ENCODE data around the gene ANKRD60. TPM values are rescaled to one million over a fixed set of nuclear protein-coding genes. Genes with fewer than 3 reads are reported as not detected.

The ANKRD60 gene
- total and polyA plus RNA-seq, 8 donors, result not detected

- peaks cover 0 to 19% (median 12%) of the 10 kb centered on the region in 4 donors for H3K9me3 ChIP-seq
- peaks cover 7 to 11% (median 10%) of the 10 kb centered on the region in 4 donors for H3K4me1 ChIP-seq
- WGBS, 5 donors, result 78 to 90% (median 81%) methylated on average over 3 of the region's 3 CpGs
- peaks cover 0 to 59% (median 11%) of the 10 kb centered on the region in 3 donors for H3K27me3 ChIP-seq
- no peak for DNase-seq
- TF ChIP-seq POLR2AphosphoS5 (IDR thresholded peaks at IDR 0.05) (no peak), POLR2A (IDR thresholded peaks at IDR 0.05) (no peak)
- intact Hi-C loops (cut with DNase I; ENCODE audit: low total_unique reads), result no loop called here
- no peak overlapping the region for H3K4me3 ChIP-seq
- no peaks in the 10 kb centered on the region for H3K36me3 ChIP-seq
- no peak overlapping the region for H3K27ac ChIP-seq
Measured at GRCh38 chr20:58184063-58184462, 44.4 kb downstream of the ANKRD60 start.

- TF ChIP-seq EP300 (IDR thresholded peaks at IDR 0.05), result no peak
- Histone ChIP-seq H3K4me1 (peaks cover 7 to 13% (median 11%) of the 10 kb centered on the region in 4 donors), H3K9me3 (peaks cover 0 to 19% (median 12%) of the 10 kb centered on the region in 4 donors), H3K27me3 (peaks cover 0 to 65% (median 13%) of the 10 kb centered on the region in 3 donors), H3K4me3 (no peak overlapping the region), H3K27ac (no peak overlapping the region), H3K36me3 (no peaks in the 10 kb centered on the region)
- no peak for DNase-seq
- intact Hi-C loops (cut with DNase I; ENCODE audit: low total_unique reads), result no loop called here
- WGBS, 5 donors, result 73 to 87% (median 86%) methylated on average over 8 of the region's 8 CpGs
Measured at GRCh38 chr20:58182521-58183140, 45.8 kb downstream of the ANKRD60 start.

GRCh38 chr20:58179432-58180099 lies 48.9 kb downstream of the ANKRD60 start:
- H3K27ac ChIP-seq, result no peak overlapping the region
- peaks cover 0 to 57% (median 13%) of the 10 kb centered on the region in 3 donors for H3K27me3 ChIP-seq
- TF ChIP-seq EP300 (IDR thresholded peaks at IDR 0.05), result no peak
- TF ChIP-seq CTCF (IDR thresholded peaks at IDR 0.05), result peak in 6 of 7 experiments; percentile 16 to 100 (median 92)
- 1 to 2% (median 1%) methylated on average over 41 to 46 of the region's 46 CpGs for WGBS, 5 donors
- intact Hi-C loops (cut with DNase I; ENCODE audit: low total_unique reads), result loop anchor here (5.0 kb wide), 1 partner anchor 527 kb away; no protein-coding TSS in a partner anchor
- H3K36me3 ChIP-seq, result no peaks in the 10 kb centered on the region
- peaks cover 7 to 25% (median 14%) of the 10 kb centered on the region in 4 donors for H3K4me1 ChIP-seq
- peaks cover 0 to 12% (median 8%) of the 10 kb centered on the region in 4 donors for H3K9me3 ChIP-seq
- H3K4me3 ChIP-seq, result peak overlapping the region; percentile 26 to 34 (median 31)
- DNase-seq, result peak; percentile 57 to 82

- TF ChIP-seq POLR2AphosphoS5 (IDR thresholded peaks at IDR 0.05) (no peak), POLR2A (IDR thresholded peaks at IDR 0.05) (no peak), EP300 (IDR thresholded peaks at IDR 0.05) (no peak), CTCF (IDR thresholded peaks at IDR 0.05) (no peak)
- Histone ChIP-seq H3K9me3 (peaks cover 0 to 7% (median 4%) of the 10 kb centered on the region in 4 donors), H3K27me3 (peaks cover 0 to 52% (median 13%) of the 10 kb centered on the region in 3 donors), H3K4me3 (peak overlapping the region in 3 of 4 donors; percentile 26 to 34 (median 28)), H3K4me1 (peaks cover 7 to 25% (median 14%) of the 10 kb centered on the region in 4 donors), H3K27ac (no peak overlapping the region), H3K36me3 (no peaks in the 10 kb centered on the region)
- DNase-seq, result no peak
- WGBS, 5 donors, result 41 to 55% (median 48%) methylated on average over 8 to 9 of the region's 9 CpGs
- intact Hi-C loops (cut with DNase I; ENCODE audit: low total_unique reads), result loop anchor here (5.0 kb wide), 1 partner anchor 527 kb away; no protein-coding TSS in a partner anchor
Measured at GRCh38 chr20:58179083-58179431, 49.4 kb downstream of the ANKRD60 start.

GRCh38 chr20:58177799-58178198 lies 50.7 kb downstream of the ANKRD60 start:
- Histone ChIP-seq H3K4me1 (peaks cover 7 to 25% (median 14%) of the 10 kb centered on the region in 4 donors), H3K4me3 (no peak overlapping the region), H3K9me3 (no peaks in the 10 kb centered on the region), H3K27ac (no peak overlapping the region), H3K27me3 (peaks cover 0 to 44% (median 13%) of the 10 kb centered on the region in 3 donors), H3K36me3 (no peaks in the 10 kb centered on the region)
- intact Hi-C loops (cut with DNase I; ENCODE audit: low total_unique reads), result loop anchor here (5.0 kb wide), 1 partner anchor 525 kb away; no protein-coding TSS in a partner anchor
- TF ChIP-seq EP300 (IDR thresholded peaks at IDR 0.05) (no peak), POLR2AphosphoS5 (IDR thresholded peaks at IDR 0.05) (no peak), CTCF (IDR thresholded peaks at IDR 0.05) (no peak), POLR2A (IDR thresholded peaks at IDR 0.05) (no peak)
- WGBS, 5 donors, result 82 to 89% (median 83%) methylated on average over 10 of the region's 10 CpGs
- no peak for DNase-seq
